Liver (tissue), 3 donors: ENCODE measurements around the gene HAUS2.

Experiments used
- CTCF ChIP-seq: fragments of 150-350 bp; IDR thresholded peaks from 2 replicates; pipeline ENCODE4 v1.5.1; 2017; ENCODE audit warnings: improper control_type of control experiment, low read depth, low read length; ENCODE audit not compliant: missing input control
- SP1 ChIP-seq: IDR thresholded peaks from 2 replicates; pipeline ENCODE4 v1.6.1; 2018; ENCODE audit warnings: antibody characterized with exemption, mild to moderate bottlenecking
- donor health status: healthy.
- donor health status: healthy.

- no peak for TF ChIP-seq CTCF
- no peak for TF ChIP-seq SP1
Observed at GRCh38 chr15:42576776-42577175, 28.1 kb downstream of the HAUS2 start.
